HT1080 (cell line): ENCODE measurements around the gene MPZL2. TPM values are rescaled to one million over a fixed set of nuclear protein-coding genes. Genes with fewer than 3 reads are reported as not detected.

Experiments
- DNase-seq: peaks from one replicate; pipeline ENCODE4 v3.0.0-alpha.2; 2015; ENCODE audit warnings: low read depth
- total RNA-seq: library from RNA; depleted of rRNA; stranded (reverse); fragments of >200 nt; shearing (Covaris generic); gene quantifications from 2 replicates; pipeline ENCODE4 v1.2.3, GENCODE V29; 2014

Gene MPZL2
- total RNA-seq, 1 experiment from 2014 or later: 5.6 TPM

DNA sequence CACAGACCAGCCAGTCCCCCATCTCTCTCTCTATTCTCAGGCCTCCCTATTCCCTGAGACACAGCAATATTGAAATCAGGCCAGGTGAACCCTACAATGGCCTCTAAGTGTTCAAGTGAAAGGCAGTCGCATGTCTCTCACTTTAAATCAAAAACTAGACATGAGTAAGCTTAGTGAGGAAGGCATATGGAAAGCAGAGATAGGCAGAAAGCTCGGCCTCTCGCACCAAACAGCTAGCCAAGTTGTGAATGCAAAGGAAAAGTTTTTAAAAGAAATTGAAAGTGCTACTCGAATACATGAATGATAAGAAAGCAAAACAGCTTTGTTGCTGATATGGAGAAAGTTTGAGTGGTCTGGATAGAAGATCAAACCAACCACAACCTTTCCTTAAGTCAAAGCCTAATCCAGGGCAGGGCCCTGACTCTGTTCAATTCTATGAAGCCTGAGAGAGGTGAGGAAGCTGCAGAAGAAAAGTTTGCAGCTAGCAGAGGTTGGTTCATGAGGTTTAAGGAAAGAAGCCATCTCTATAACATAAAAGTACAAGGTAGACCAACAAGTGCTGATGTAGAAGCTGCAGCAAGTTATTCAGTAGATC is 19.8 kb upstream of the MPZL2 start:
- DNase-seq: no peak

DNA sequence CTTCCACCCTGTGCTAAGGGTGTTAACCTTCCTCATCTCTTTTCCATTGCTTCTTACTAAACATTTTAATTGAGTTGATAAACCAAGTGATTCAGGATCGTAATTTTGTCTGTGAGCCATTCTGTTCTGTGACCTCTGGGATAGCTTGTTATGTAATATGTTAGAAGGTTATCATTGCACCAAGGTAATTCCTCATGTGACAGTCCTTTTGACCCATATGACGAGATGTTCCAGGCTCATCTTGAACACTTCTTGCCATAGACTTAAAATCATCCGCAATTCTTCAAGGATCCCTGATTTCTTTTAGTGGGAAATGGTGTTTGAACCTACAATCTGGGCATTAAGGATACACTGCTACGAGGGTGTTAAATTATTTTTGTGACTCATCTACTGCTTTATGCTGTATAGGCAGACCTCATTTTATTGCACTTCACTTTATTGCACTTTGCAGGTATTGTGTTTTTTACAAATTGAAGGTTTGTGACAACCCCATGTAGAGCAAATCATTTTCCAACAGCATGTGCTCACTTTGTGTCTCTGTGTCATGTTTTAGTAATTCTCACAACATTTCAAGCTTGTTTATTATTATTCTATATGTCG is 19.0 kb upstream of the MPZL2 start:
- no peak for DNase-seq

DNA sequence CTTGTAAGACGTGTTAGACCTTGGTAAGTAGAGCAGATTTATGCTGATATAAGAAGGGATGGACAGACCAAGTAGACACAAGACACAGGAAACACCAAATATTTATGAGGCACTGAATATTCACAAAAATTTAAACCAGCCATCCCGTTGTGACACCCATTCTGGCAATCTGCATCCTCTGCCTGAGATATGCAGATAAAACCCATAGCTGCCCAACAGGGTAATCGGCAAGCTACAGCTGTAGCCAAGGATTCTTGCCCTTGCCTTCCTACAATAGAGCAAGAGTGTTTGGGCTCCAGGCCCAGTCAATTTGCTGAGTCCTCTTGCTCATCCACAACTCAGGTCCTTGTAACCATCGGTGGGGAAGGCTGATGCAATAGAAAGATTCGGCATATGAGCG is 18.5 kb upstream of the MPZL2 start:
- no peak for DNase-seq

DNA sequence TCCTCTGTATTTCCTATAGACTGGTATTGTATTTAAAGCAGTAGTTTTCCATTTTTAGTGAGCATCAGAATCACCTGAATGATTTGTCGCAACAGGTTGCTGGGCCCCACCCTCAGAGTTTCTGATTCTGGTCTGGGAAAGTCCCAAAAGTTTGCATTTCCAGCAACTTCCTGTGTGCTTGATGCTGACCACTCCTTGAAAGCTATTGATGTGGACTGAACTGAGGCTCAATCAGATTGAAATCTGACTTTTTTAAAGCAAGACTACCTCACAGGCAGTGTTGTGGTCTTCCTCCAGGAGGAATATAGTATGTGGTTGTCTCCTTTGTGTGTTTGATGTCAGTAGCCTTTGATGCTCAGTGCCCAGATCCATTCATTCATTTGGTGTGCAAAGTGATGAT is 17.2 kb upstream of the MPZL2 start:
- DNase-seq: no peak

DNA sequence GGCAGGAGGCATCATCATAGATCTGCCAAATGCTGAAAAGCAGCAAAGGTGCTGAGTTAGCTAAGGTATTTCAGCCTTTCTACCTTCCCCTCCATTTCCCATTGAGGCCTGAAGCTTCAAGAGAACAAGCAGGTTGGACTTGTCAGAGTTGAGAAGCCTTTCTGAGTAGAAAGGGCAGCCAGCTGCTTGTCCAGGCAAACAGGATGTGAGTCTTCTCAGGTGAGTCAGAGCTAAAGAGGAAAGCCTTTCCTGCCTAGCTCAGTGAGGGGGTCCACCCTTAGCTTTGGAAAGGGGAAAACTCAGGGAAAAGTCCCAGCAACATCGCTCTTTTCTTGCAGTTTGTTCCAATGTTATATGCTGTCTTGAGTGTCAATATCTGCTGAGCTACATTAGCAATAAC is 13.2 kb upstream of the MPZL2 start:
- DNase-seq: peak; percentile 89

DNA sequence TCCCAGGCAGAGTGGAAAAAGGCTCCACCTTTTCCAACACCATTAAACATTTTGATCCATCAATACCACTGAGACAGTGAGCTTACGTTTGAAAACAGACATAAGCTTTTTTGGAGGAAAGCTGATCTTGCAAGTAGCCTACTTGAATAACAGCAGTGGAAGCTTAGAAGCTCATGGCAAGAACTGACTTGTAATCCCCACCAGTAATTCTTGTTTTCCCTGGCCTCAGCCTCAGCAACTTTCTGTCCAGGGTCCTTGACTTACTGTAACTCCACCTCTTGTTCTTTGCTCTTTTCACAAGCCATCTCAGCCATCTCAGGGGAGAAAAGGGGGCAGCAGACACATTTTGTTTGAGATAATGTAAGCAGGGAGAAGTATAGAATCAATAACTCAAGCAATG is 12.3 kb upstream of the MPZL2 start:
- no peak for DNase-seq

DNA sequence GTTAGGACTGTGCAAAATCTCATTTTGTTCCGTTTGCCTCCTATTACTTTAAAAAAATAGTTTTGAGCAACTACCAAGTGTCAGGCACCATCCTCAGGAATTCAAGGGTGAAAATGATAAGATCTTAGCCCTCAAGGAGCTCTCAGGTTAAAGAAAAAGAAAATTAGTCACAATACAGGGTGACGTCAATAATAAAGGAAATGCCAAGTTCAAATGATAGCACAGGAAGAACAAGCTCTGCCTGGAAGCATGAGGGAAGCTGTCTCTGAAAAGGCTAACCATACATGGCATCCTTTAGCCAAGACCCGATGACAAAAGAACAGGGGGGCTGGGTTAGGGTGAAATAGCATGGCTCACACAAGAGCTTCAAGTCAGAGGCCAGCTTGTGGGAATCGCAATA is 11.1 kb upstream of the MPZL2 start:
- peak; percentile 84 for DNase-seq

DNA sequence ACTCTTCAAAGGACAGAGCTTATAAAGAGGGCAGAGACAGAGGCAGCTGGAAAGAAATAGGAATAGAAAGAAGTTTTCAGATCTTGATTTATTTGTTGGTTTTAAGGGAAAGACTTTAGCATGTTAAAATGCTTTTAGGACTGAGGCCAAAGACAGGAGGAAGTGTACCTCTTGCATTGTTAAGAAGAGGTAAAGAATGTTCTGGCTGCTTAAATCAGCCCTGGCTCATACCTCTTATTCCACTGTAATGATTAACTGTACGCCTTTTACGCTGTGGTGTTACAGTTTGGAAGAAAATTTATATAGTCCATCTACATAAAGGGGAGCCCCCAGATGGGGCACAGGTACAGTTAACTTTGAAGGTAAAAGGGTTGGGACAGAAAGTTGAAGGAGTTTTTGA is 10.1 kb upstream of the MPZL2 start:
- no peak for DNase-seq

DNA sequence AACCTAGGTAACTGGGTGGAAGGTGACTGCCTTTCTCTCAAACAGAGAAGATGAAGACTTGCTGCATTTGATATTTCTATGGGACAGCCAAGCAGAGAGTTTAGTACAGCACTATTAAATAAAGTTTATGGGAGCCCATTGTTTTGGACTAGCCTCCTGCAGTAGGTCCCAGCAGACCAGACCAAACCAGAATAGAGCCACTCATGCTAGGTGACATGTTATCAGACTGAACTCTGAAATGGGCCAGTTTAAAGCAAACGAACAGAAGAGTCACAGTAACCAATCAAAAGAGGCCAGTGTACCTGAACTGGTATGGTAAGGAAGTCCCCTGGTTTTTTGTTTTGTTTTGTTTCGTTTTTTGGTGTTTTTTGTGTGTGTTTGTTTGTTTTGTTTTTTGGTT is 7.9 kb upstream of the MPZL2 start:
- no peak for DNase-seq

DNA sequence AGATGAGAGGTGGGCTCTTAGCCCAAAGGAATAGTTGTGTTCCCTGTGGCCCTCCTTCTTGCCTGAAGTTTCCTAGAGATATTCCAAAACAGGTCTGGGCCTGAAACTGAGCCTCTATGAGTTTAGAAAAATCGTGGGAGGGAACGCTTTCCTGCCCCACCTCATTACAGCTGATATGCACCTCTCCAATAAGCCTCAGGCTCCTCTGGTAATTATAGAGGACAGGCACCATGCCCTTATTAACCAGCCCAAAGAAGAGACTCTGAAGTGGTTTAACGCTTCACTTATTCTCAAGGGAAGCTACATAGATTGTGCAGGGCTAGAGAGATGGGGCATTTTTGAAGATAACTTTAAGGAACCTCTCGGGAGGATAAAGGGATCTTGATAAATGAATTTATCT is 3.4 kb upstream of the MPZL2 start:
- DNase-seq: no peak

DNA sequence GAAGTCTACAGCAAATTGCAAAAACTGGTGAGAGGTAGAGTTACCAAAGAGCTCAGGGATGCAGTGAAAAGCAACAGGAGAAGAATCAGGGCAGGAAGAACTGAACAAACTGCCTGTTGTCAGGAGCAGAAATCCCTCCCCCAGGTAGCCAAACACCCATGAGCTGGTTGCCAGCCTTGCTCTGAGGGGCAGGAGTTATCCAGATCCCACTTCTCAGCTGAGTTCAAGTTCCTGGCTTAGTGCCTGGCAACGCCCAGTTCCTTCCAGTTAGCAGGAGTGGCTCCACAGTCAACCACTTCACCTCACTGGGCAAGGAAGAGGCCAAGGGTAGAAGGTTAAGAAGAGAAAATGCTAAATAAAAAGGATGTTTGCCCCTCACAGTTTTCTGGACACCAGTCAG is 1.9 kb upstream of the MPZL2 start:
- peak; percentile 24 for DNase-seq

DNA sequence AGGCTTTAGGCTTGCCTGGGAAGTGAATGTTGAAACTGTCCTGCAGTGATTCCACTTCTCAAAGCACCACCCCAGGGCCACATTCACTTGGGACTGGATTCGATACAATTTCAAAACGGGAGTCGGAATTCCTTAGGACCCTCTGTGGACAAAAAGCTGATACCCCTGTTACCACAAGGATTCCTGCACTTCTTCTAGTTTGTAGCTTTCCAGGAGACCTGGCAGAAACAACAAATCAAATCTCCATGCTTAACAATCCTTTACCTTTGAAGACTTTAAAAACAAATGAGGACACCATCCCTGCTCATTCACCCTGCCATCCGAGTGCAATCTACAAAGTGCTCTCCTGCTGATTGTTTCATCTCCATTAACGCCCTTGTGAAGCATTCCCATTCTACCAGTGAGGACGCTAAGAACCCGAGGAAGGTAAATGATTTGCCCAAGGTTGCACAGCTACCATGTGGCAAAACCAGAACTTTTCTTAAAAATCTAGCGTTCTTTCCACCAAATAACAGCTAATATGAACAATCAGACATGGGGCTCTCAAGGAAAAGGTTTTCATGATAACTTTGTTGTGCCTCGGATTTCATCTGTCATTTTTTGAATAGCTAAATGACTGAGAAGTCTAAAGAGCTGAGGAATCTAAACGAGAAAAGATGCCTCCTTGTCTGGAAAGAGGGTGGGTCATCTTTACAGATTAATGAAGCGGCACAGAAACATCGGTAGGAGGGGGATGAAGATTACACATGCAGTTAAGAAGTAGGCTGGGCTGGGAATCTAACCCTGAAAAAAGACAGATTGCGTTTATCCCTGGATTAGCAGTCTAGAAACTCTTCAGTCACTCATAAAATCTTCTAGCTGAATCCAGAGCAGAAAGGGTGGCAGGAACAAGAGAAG is 720 bp upstream of the MPZL2 start:
- DNase-seq: no peak

DNA sequence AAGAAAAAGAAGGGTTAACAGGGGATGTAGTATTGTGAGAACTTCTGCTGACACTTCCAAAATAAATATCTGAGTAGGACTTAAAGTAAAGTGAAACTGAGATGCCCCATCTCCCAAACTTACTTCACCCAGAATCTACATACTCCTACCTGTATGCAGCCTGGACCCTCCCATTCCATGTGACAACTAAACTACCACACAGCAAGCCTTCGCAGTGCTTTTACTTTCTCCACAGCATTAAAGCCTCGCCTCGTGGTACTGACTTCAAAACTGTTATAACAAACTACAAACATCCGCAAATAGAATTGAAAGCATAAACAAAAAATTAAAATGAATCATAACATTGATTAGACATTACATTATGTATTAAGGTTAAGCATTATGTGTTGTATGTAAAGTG is 985 bp downstream of the MPZL2 start:
- no peak for DNase-seq

DNA sequence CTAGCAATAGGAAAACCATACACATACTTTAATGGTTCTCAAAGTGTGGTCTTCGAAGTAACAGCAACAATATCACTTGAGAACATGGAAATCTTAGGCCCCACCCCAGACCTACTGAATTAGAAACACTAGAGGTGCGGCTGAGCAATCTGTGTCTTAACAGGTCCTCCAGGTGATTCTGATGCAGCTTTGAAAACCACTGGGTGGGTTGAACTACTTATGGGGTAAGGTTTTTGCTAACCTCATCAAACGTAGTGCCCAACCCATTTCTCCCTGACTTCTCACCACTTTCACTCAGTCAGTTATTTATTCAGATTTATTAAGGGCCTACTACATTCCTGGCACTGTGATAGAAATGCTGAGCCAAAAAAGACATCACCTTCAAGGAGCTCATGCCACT is 3.7 kb downstream of the MPZL2 start:
- DNase-seq: no peak

DNA sequence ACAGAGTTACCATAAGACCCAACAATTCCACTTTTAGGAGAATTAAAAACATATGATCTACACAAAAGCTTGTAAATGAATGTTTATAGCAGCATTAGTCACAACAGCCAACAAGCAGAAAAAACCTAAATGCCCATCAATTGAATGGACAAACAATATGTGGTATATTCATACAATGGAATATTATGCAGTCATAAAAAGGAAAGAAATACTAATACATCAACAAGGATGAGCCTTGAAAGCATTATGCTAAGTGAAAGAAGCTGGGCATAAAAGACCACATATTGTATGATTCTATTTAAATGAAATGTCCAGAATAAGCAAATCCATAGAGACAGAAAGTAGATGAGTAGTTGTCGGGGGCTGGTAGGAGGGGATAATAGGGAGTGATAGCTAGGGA is 5.0 kb downstream of the MPZL2 start:
- no peak for DNase-seq

DNA sequence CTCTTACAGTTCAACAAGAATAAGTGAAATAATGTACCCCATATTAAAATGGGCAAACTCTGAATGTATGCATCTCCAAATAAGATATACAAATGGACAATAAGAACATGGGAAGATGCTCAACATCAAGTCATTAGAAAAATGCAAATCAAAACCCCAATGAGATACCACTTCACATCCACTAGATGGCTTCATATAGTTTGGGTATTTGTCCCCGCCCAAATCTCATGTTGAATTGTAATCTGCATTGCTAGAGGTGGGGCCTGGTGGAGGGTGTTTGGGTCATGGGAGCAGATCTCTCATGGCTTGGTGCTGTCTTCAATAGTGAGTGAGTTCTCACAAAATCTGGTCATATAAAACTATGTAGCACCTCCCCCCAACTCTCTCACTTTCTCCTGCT is 5.7 kb downstream of the MPZL2 start:
- no peak for DNase-seq

DNA sequence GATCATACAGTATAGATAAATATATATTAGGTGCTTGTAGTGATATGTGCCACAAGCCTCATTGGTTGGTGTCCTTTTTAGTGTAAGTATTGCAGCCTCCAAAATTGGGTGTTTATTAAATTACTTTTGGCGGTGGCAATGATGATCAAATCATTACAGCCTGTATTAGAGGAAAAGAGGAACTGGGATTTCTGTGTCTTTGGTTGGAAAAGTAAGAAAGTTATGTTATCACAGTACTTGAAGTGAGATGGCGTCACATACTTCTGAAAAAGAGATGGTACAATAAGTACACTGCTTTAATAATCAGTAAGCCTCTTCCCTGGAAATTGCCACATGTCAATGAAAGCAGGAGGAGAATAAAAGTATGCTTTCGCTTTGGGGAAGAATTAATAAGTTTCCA is 11.4 kb downstream of the MPZL2 start:
- no peak for DNase-seq

DNA sequence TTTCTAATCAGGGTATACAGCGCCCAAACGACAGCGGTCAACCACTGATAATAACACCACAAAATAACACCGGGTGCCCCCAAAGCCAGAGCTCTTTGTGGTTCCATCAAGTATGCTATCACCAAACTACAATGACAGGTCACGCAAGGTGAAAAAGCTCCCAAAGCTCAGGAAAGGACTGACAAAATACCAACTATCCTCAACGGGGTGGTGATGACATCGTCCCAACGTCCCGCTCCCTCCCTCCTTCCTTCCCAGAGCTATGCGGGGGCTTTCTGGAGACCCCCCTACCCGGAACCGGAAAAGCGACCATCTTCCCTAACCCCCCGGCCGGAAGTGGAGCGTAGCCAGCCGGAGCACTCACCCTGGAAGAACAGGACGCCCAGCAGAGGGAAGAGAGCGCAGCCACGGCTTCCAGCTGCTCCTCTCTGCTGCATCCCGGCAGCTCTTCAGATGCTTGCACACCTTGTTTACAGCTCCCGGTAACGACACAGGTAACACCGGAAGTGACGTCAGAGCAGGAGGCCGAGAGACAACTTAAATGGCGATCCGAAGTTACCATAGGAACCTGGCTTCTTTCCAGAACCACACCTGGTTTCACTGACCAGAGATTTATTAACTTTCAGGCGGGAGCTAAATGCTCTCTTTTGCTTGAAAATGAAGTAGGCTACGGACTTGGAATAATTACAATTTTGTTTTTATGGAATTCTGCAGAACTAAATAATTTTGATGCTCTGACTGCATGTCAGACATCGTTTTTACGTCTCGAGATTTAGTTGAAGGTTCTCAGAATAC is 12.0 kb downstream of the MPZL2 start, which contains the start of gene MPZL3:
Gene MPZL3 (minus strand): TSS at position 508 of the 795 bp plus-strand sequence. CDS start 71 bp downstream, at position 437.
- DNase-seq: peak; percentile 76

DNA sequence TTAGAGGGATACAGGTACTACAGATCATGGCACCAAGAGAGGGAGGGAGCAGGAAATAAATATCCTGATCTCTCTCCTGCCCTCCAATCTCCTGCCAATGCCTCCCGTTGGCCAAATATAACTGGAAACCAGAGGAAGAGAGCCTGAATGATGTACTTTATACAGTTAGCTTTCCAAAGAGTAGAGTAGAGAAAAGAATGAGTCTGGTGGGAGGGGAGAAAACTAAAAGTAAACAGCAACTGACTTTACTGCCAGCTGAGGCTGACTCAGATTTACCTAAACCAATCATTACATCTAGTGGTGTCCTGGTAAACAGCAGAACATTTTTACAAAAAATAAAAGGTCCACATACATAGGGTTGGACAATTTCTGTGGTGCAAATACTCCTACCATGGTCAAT is 17.1 kb downstream of the MPZL2 start:
- DNase-seq: no peak

DNA sequence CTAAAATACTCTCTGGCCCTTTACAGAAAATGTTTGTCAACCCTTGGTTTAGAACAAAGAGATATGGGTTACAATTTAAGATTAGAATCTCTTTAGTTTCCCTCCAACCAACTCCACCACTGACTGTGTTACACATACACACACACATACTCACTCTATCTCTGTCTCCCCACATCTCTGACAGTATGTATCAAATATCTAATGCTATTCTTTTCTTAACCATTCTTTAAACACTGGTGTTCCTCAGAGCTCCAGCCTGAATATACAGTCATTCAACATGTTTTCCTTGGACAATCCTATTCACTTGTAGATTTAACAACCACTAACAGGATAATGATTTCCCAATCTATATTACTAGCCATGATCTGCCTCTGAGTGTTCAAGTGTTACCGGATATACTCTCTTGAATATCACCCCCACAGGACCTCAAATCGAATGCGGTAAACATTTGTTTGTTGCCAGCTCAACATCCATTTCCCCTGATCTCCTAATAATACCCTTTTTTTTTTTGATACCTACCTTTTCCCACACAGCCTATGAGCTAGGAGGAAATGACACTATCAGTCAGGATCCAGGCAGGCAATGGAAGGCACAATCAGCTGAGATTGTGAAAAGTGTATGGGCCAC is 18.0 kb downstream of the MPZL2 start:
- no peak for DNase-seq
